GM18502 (cell line): ENCODE data around the gene CLSTN2.

ENCODE experiments used
- ATAC-seq: cut with Tn5 transposase; IDR thresholded peaks from one replicate; pipeline ENCODE4 v1.9.1; 2021; ENCODE audit warnings: mild to moderate bottlenecking; ENCODE audit not compliant: unreplicated experiment, poor library complexity

The CLSTN2 gene

DNA sequence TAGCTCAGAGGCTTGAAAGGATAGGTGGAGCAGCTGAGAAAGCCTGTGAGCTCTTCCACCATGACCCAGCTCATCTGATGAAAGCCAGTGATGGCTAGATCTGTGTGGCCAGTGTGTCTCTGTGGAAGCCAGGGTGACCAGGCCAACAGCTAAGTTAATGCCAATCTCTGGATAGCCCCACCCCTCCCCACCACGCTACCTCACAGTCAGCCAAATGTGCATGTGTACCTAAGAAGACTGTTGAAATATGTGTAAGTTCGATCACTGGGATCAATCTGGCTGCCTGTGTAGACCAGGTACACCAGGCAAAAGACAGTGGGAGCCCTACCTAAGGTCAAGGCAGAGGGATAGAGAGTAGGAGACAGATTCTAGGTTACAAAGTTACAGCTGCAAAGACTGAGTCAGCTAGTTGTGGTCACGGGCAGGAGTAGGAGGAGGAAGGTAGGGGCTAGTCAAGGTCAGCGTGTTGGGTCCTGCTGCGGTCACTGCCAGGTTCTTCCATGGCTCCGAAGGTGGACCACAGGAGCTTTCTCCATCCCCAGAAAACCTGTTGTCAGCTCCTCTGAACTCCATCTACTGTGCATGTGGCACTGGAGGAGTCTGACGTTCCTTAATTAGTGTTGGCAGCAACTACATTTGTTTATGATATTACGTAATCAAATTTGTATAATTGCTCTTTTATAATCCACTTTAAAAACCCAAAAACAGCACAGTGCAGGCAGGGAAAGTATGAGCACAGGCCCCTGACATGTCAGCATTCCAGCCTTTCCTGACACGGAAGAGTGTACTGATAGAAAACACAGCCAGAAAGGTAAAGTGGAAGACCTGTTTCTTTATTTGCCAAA lies 318.0 kb downstream of the CLSTN2 start:
- ATAC-seq = no peak

DNA sequence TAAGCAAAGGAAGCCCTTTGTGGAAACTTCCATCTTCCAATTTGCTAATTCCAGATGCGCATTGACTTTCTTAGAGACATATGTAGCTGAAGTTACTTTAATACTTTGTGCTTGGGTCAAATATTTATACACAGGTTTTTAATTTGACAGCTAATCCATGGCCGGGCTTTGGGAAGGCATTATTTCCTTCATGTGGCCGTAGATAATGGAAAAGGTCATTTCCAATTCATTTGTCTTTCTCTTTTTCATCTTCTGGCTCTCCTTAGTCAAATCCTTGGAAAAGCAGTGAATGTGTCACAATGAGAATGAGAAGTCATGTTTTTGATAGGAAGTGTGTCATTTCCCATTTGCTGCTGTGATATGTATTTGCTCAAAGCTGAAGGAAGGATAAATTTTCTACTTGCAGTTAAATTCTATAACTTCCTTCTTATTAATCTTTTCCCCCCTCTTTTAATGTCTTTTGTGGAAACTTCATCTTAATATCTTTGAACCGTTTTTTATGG lies 323.3 kb downstream of the CLSTN2 start:
- ATAC-seq = no peak

DNA sequence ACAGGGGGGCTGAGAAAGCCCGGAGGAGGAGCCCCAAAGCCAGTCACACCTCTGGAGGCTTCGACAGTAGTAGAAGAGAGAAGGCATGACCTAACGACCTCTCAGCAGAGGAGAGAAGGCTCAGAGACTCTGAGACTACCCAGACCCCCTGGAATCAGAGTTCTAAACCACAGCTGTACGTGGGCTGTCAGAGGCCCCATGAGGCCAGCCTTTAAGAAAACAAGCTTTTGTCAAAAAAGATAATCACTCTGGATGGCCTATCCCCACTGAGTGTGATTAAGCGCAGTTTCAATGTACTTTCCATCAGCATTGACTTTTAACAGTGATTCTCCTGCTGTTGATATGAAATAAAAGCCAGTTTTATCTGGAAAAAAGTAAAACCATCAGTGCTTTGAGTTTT lies 330.3 kb downstream of the CLSTN2 start:
- no peak for ATAC-seq

DNA sequence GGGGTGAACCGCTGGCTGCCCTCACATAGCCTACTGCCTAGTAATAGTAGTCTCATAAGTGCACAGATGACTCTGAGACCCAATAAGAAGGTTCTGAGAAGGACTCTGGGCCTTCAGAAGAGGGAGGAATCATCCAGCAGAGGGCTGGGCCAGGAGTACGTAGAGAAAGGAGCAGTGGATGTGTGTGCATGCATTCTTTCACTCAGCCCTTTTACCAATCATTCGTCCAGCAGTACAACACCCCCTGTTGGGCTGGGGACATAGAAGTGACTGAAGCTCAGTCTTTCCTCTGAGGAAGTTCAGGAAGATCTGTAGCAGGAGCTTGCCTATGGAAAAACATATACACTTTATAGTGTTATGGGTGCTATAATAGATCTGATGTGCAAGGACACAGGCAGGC lies 333.1 kb downstream of the CLSTN2 start:
- no peak for ATAC-seq

DNA sequence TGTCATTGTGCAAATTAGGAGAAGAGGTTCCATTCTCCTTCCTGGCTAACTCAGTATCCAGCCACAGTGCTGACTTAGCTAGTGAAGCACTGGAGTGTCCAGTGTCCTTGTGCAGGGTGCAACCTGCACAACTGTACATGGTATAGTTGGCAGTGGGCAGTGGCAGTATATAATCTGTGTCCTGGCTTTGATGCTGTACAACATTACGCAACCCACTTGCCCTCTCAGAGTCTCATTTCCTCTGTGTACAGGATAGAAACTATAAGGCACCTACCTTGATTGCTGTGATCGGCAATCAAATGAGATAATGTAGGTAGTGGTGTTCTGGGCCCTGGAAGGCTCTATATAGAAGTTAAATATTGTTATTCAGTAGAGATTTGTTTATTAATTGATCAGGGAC lies 333.6 kb downstream of the CLSTN2 start:
- no peak for ATAC-seq

DNA sequence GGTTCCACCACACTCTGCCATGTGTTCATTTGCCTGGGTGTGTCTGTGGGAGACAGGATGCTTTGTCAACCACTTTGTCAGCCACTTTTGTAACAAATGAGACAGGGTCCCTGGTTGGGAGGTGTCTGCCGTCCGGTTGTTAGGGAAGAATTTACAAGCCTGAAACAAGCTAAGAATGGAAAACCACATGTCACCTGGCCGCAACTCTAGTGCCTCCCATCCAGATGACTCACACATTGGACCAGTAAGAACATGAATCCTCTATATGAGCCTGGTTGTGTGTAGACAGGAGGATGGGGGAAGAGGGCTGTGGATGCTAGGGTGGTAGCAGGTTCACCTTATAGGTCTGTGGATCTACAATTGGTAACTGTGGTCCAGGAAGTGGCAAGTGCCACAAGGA lies 335.3 kb downstream of the CLSTN2 start:
- ATAC-seq = no peak

DNA sequence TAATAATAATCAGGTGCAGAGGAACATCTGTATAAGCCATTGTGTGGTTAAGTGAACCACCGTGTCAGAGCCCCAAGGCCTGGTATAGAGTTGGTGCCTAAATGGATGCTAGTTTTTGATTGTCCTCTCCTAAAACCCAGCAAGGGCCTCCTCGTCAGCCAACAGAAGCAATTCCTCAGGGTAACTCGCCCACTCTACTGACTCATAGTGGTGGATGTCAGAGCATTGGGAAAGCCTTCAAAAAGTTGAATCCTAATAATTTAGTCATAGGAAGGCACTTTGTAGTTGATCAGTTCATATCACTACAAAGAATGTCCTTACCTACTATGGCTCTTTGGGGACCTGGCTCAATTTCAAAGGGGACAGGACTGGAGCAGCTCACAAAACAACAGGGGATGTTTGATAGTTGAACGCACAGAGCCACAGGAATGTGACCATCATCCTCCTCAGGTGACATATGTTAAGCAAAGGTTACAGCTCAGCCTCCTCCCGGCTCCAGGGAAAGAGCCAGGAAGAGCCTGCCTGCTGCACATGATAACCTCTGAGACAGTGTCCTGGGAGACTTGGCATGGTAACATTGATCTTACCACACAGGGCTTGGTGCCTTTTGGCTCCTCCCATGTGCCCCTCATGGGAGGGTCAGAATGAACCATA lies 338.7 kb downstream of the CLSTN2 start:
- ATAC-seq = no peak

DNA sequence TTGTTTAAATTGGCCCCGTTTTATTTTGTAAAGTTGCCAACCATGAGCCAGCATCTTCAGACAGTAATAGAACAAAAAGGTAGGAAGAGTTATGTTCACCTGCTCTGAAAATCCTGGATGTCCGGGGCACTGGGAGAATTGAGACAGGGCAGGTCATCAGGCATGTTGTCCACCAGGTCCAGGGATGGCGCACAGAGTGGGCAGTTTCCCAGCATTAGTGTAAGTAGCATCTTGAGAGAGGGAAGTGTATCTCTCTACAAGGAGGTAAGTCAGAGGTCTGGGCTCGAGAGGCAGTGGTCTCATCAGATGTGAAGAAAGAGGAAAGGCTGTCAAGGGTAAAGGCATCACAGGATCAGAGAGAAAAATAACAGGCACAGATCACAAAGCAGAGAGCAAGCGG lies 339.4 kb downstream of the CLSTN2 start:
- ATAC-seq = no peak

DNA sequence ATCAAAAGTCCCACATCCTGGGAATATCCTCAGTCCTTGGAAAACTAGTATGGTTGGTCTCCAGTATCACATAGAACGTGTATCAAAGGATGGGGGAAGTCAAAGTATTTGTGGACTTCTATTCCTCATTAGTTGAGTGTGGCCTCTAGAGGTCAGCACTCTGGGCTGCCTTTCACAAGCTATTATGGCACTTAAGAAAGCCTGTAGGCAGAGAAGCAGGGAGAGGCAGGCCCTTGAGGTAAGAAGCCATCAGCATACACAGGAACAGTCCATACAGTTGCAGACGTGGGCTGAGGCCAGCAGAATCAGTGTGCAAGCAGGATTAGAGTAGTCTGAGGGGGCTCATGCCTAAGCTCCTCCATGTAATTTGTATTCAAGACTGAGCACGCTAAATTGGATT lies 341.7 kb downstream of the CLSTN2 start:
- ATAC-seq = no peak

DNA sequence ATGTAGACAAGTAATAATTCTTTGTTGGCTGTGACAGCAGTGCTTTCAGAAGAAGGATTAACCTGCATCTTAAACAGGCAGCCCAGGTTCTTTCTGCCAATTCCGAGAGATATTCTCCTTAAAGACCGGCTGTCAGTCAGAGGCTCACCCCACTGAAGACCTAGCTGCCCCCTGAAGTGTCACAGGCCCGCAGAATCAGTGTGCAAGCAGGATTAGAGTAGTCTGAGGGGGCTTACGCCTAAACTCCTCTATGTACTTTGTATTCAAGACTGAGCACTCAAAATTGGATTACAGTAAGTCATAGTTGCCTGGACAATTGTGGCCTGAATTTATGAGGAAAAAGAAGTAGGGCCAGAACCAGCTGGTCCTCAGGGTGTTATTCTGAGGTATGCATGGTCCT lies 342.9 kb downstream of the CLSTN2 start:
- ATAC-seq = no peak

DNA sequence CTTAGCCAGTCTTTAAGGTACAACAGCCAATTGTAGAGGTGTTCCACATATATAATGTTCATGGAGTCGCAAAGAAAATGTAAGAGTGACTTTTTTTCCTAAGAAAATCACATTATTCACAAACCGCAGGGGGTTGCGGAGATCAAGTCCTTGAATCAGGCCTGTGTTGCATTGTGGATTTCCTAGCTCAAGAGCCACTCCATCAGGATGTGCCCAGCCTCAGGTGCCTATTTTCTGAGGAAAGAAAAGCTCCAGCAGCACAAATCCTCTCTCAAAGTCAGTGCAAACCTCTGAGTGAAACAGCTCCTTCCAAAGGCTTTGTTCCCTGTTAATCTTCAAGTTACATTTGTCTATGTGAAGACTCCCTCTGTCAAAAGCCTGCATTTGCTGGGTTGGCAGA lies 349.4 kb downstream of the CLSTN2 start:
- ATAC-seq = no peak

DNA sequence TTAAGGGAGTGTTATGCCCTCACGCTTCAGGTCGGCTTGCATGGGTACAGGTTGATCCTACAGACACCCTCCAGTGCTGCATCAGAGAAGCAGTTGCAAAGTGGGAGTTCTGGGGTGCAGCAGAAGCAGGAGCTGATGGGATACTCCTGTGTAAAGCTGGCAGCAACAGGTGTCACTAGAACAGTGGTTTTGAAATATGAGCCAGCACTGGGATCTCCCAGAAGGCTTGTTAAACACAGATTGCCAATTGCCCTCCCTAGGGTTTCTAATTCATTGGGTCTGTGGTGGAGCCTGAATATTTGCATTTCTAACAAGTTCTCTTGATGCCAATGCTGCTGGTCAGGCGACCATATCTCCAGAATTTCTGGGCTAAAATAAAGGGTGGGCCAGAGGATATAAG lies 350.4 kb downstream of the CLSTN2 start:
- ATAC-seq = no peak

DNA sequence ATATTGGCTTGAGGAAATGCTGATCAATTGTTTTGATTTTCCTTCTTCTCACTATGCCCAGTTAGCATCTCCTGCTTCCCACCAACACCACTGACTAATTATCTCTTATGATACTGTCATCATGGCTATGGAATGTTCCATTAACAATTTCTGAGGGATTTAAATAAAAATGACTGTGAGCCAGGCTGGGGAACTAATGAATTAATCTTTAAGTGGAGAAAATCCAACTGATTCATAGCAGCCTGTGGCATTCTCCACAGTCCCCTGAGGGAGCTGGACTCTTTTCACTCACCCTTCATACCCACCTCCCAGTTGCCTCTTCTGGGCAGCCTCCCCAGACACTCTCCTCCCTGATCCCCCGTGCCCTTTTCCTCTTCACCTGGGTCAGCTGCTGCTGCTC lies 353.6 kb downstream of the CLSTN2 start:
- no peak for ATAC-seq

DNA sequence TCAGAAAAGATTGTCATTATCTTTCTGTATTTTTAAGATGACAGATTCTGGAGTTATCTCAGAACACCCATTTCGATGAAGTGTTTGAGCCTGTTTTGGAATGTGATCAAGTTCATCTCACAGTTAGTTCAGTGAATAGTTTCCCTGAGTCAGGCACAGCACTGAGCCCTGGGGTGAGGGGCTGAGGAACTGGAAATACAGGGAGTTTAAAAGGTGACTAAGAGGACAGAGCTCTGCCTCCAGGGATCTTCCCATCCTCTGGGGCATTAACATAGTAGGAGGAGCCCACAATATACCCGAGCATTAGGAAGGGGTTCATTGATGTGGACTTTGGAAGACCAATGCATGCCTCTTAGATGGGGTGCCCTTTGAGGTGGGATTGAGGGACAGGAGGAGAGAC lies 355.1 kb downstream of the CLSTN2 start:
- no peak for ATAC-seq

DNA sequence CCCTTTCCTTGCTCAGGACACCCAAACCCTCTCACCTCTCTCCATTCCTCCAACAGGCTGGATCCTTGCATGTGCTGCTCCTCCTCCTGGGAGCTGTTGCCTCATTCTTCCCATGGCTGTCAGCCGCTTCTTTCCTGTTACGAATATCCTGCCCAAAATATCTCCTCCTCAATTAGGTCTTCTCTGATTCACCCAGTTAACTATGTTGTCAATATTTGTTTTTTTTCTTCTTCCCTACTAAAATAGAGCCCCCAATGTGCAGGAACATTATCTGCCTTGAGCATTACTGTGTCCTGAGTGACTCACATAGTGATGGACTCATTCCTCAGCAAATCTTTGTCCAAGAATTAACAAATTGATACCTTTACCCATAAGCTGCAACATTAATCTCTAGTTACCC lies 357.2 kb downstream of the CLSTN2 start:
- no peak for ATAC-seq

DNA sequence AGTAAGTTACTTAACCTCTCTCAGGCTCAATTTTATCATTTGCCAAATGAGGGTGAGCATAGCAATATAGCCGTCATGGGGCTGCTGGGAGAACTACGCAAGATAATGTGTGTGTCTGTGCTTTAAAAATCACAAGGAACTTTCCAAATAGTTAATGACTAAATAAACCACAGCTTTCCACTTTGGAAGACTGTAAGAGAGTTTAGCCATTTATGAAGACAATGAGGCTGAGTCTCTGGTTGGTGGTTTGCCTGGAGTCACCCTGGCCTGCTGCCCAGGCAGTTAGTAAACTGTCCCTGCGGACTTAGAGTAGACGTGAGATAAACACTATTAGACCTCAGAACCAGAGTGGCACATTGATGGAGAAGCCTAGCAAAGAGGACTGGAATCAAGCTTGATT lies 357.7 kb downstream of the CLSTN2 start:
- no peak for ATAC-seq

DNA sequence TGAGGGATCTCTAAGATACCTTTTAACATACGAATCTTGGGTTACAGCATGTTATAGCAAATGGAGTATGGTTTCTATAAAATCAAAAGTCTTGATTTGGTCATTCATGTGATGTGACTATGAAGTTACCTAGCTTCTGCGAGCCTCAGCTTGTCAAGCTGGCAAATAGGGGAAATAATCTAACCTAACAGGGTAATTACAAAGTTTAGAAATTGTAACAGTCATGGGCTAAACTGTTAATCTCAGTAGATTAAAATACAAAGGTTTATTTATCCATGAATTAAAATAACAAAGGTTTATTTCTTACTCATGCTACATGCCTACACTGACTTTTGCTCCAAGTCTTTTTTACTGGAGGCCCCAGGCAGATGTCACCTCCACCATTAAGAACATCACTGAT lies 359.1 kb downstream of the CLSTN2 start:
- no peak for ATAC-seq

DNA sequence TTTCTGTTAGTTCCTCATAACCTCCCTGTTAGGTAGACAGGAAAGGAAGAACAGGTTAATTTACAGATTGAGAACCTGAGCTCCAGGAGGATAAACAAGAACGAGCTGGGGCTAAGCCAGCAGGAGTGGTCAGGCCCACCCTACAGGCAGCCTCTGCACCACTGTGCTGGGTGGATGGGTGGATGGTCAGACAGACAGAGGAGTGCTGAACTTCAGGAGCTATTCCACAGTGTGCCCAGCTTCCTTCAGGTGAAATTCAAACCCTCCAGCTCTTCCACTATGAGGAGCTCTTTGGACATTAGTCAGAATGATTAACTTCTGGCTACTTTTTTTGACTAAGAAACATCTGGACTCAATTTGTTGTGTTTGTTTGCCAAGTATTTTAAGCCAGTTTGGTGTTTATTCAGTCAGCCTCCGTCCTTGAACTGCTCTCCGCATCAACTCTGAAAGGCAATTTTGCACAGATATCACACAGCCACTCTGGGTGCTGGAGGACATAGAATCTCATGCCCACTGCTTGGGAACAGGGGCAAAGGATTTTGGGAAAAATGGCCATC lies 361.9 kb downstream of the CLSTN2 start:
- no peak for ATAC-seq

DNA sequence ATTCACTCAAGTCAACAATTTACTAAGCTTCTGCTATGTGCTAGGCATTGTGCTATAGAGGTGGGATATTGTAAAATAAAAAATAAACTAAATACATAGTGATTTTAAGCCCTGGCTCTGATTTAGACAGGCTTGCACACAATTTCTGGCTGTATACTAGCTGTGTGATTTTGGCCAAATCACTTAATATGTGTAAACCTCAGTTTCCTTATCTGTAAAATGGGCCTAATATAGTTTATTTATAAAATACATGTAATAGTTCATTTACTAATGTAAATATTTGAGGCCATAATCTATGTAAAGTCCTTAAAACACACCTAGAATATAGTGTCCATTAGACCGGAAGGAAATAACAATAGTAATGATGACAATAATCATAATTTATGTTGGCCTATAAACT lies 363.1 kb downstream of the CLSTN2 start:
- ATAC-seq = no peak

DNA sequence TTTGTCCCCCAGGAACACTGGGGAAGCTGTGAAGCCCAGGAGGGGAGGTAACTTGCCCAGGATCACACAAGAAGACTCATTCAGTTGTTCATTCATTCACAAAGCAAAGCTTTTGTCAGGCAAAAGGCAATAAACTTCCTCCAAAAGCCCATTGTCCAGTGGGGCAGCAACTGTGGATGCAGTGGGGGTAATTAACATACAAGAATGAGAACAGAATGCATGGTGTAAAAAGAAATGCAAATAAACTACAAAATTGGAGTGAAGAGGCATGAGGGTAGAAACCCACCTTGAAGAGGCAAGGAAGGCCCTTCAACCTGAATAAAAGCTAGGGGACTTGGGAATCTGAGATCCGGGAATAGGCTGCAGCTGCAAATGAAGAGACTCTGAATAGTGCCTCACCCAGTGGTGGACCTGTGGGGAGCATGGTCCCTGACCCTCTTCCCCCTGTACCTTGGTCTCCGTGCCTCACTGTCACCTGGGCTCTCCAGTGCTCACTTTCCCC lies 363.6 kb downstream of the CLSTN2 start:
- no peak for ATAC-seq

DNA sequence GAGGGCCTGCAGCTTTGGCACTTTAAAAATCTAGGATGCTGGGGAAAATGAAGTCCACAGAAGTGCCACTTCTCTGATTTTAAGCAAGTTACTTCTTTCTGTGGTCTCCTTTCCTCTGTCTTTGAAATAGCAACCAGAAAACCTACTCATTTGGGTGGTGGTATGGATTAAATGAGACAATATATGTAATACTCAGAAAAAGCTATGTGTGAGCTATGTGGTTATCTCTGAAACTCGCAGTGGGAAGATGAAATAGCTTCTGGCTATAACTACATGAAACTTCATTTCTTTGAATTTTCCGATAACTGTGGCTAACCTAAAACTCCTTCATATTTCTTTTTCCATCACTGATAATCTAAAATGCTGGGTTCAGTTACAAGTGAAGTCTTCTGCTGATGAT lies 368.9 kb downstream of the CLSTN2 start:
- ATAC-seq = no peak
